Measurements from ENCODE around the gene LMO1. TPM values are rescaled to one million over a fixed set of nuclear protein-coding genes. Genes with fewer than 3 reads are reported as not detected.
A peak's percentile ranks its signal among the peaks of the same experiment; 100 is the strongest.

The LMO1 gene
- total and polyA plus RNA-seq, 2 of the 8 experiments (the other 6 are each of a cell fraction or from before 2014, with no cell fraction given), result 0.17 TPM; not detected in 1

DNA sequence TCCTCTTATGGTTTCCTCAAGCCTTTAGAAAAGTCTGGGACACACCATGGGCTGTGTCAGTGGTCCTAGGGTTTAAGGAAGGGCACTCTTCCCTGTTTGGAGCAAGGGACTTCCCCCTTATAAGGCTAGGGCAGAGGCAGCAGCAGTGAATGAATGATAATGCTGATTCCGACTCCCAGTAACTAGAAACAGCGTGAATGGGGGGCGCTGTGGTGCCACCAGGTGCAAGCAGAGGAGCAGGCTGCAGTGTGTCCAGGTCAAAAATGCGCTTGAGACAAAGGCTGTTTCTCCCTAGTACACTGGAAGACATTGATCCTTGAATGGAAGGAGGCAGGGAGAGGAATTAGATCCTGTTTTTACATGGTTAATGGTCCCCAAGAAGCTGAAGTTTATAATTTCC lies 83.2 kb downstream of the LMO1 start:
- DNase-seq (ENCODE audit: low read depth in 1 of 2, low spot score in 2 of 2) (peak in 1 of 2 experiments; percentile 71), FAIRE-seq (no peak)
- H3K27ac ChIP-seq (ENCODE audit: low read depth, low read length), result no peak overlapping the region
- 0 out of 2 replicates have a peak overlapping the region, but pooled peaks have one; percentile 25 for H3K18ac ChIP-seq (ENCODE audit: extremely low read depth, low read length)
- no peak overlapping the region for H2BK15ac ChIP-seq (ENCODE audit: low read length)
- no peak overlapping the region for H2AK5ac ChIP-seq (ENCODE audit: low read depth, low read length)
- H4K8ac ChIP-seq (ENCODE audit: extremely low read depth, insufficient read depth, low read length), result no peak overlapping the region; the same call in 1 of the 2 replicates
- no peaks in the 10 kb centered on the region; a peak in 1 of 7 replicates for H3K27me3 ChIP-seq (replicated peaks in 1 of 4; ENCODE audit: control insufficient read depth in 3 of 4, extremely low read depth in 1 of 4, insufficient read depth in 3 of 4, low read length in 3 of 4)
- no peak overlapping the region for H3K14ac ChIP-seq (ENCODE audit: insufficient read length)
- no peaks in the 10 kb centered on the region for H3K23me2 ChIP-seq (ENCODE audit: low read depth, low read length)
- no peaks in the 10 kb centered on the region for H3K79me1 ChIP-seq (ENCODE audit: low read depth, low read length)
- peak overlapping the region; percentile 95 for H2AFZ ChIP-seq (ENCODE audit: low read length)
- H4K5ac ChIP-seq (ENCODE audit: insufficient read length, low read depth, low read length), result no peak overlapping the region
- H2BK20ac ChIP-seq (ENCODE audit: low read length), result no peak overlapping the region
- no peaks in the 10 kb centered on the region for H3K4me1 ChIP-seq (replicated peaks in 1 of 4; ENCODE audit: control insufficient read depth in 3 of 4, insufficient read depth in 4 of 4, low read length in 3 of 4)
- H2BK120ac ChIP-seq (replicated peaks; ENCODE audit: low read depth, low read length), result no peak overlapping the region
- no peak overlapping the region for H3K4me3 ChIP-seq (ENCODE audit: extremely low read depth in 1 of 4, insufficient read depth in 2 of 4, low read depth in 3 of 4, low read length in 4 of 4)
- H3K36me3 ChIP-seq (ENCODE audit: control insufficient read depth in 2 of 4, insufficient read depth in 4 of 4, low read length in 3 of 4), result no peaks in the 10 kb centered on the region
- H3K79me2 ChIP-seq (ENCODE audit: control insufficient read depth in 1 of 2, insufficient read depth in 2 of 2, low read length in 2 of 2), result no peaks in the 10 kb centered on the region
- H3K4me2 ChIP-seq (ENCODE audit: insufficient read depth in 1 of 2, low read depth in 2 of 2, low read length in 2 of 2), result peak overlapping the region in 1 of 2 experiments; percentile 24; a peak in 1 of 4 replicates
- H4K20me1 ChIP-seq (replicated peaks in 1 of 2; ENCODE audit: control insufficient read depth in 1 of 2, insufficient read depth in 2 of 2, low read length in 2 of 2), result no peaks in the 10 kb centered on the region
- H2BK12ac ChIP-seq (ENCODE audit: low read depth, low read length), result 0 out of 2 replicates have a peak overlapping the region, but pooled peaks have one; percentile 63
- no peaks in the 10 kb centered on the region for H3K9me3 ChIP-seq (ENCODE audit: insufficient read depth in 2 of 2, low read depth in 1 of 2, low read length in 1 of 2)
- H3K4ac ChIP-seq (replicated peaks; ENCODE audit: insufficient read length, low read depth, low read length), result no peak overlapping the region
- ChIA-PET CTCF (ENCODE audit: partially characterized antibody) (interaction anchor here (0.7 to 4.7 kb wide), 8 partner anchors 10 to 434 kb away, joined by 3 to 39 read pairs (median 6); partner anchors contain the start of gene RIC3), POLR2A (ENCODE audit: partially characterized antibody) (no interaction called here)
- H3K56ac ChIP-seq (replicated peaks; ENCODE audit: insufficient read length, low read depth, low read length), result no peak overlapping the region
- H4K91ac ChIP-seq (replicated peaks; ENCODE audit: insufficient read length, low read length), result no peak overlapping the region
- H2BK5ac ChIP-seq (ENCODE audit: low read depth, low read length), result no peak overlapping the region
- WGBS, 2 experiments (ENCODE audit: extremely low coverage in 1 of 2, insufficient coverage in 1 of 2, insufficient read length in 1 of 2, insufficient replicate concordance in 2 of 2, low coverage in 1 of 2, low lambda C conversion rate in 2 of 2, missing lambda C conversion rate in 1 of 2), result 30% methylated on average over 4 of the region's 4 CpGs; no CpG with 5 or more reads in 1 of the 2 experiments
- no peak overlapping the region for H3K23ac ChIP-seq (ENCODE audit: insufficient read length)
- no peak overlapping the region for H3K9ac ChIP-seq (replicated peaks in 1 of 4; ENCODE audit: extremely low read depth in 1 of 4, low read depth in 3 of 4, low read length in 3 of 4)
- TF ChIP-seq GABPA (IDR thresholded peaks at IDR 0.05; ENCODE audit: borderline replicate concordance, insufficient read depth, low read length) (no peak), POLR2AphosphoS5 (IDR thresholded peaks at IDR 0.05; ENCODE audit: low read depth, low read length) (0 out of 2 replicates have a peak, but pooled peaks have one; percentile 26), E2F6 (IDR thresholded peaks at IDR 0.05) (no peak), RAD21 (IDR thresholded peaks at IDR 0.05 in 1 of 2, conservative IDR thresholded peaks at IDR 0.05 in 1 of 2; ENCODE audit: low read depth in 2 of 2, low read length in 2 of 2) (peak in 1 of 2 experiments; percentile 36; a peak in 3 of 4 replicates), HDAC6 (IDR thresholded peaks at IDR 0.05; ENCODE audit: low read depth, low read length) (no peak), SRF (IDR thresholded peaks at IDR 0.05; ENCODE audit: low read depth, low read length) (peak; percentile 29; the same call in 1 of the 2 replicates)
